Endothelial cell of umbilical vein (primary cell): Measurements from ENCODE around the gene KLHL35. TPM values are rescaled to one million over a fixed set of nuclear protein-coding genes. Genes with fewer than 3 reads are reported as not detected.

Source experiments
- BruUV-seq: library from RNA; stranded (reverse); fragments of 400-500 nt; replicated peaks from 2 replicates; lab custom pipeline; 2021; lab: Mats Ljungman, UMichigan
- CTCF ChIA-PET: fragments of 300-600, 350-600 bp; sonication (Branson Sonifier 250); formaldehyde crosslinking; loops from one replicate; lab custom pipeline; 2021; ENCODE audit warnings: antibody characterized with exemption, inconsistent platforms; lab: Charles Lee
- POLR2A ChIA-PET: fragments of 300-600, 350-600 bp; sonication (Branson Sonifier 250); formaldehyde crosslinking; loops from one replicate; lab custom pipeline; 2021; ENCODE audit warnings: antibody characterized with exemption, inconsistent platforms; lab: Charles Lee
- DNase-seq: peaks from one replicate; pipeline ENCODE4 v3.0.0-alpha.2; 2011; ENCODE audit warnings: low read depth, low spot score
- FAIRE-seq: peaks from 2 replicates; lab custom pipeline; 2011; peaks lifted over from hg19 to GRCh38; lab: Jason Lieb, UNC
- H2AFZ ChIP-seq: 2 replicates; pipeline ENCODE4 v1.6.0; 2012; ENCODE audit warnings: low read depth, low read length, control low read depth, inconsistent platforms
- H3K27ac ChIP-seq: 2 replicates; pipeline ENCODE4 v1.5.1; 2011; ENCODE audit warnings: low read depth, mild to moderate bottlenecking, control low read depth, low read length, moderate library complexity; ENCODE audit not compliant: insufficient read depth
- H3K27me3 ChIP-seq, 2 experiments: 2 replicates each; pipeline versions ENCODE4 v1.6.0 to v1.6.1; 2011; ENCODE audit warnings: low read length in 2 of 2, mixed read lengths in 1 of 2; ENCODE audit not compliant: control insufficient read depth in 2 of 2, insufficient read depth in 2 of 2
- H3K36me3 ChIP-seq, 2 experiments: 2 replicates in 1 of 2; 3 replicates in 1 of 2; pipeline ENCODE4 v1.5.1; 2011; ENCODE audit warnings: low read length in 2 of 2, mild to moderate bottlenecking in 1 of 2, moderate library complexity in 1 of 2; ENCODE audit not compliant: control insufficient read depth in 2 of 2, insufficient read depth in 2 of 2; ENCODE audit errors: extremely low read depth in 1 of 2
- H3K4me1 ChIP-seq: 3 replicates; pipeline ENCODE4 v1.5.1; 2011; ENCODE audit warnings: mild to moderate bottlenecking, low read length; ENCODE audit not compliant: control insufficient read depth, insufficient read depth; ENCODE audit errors: extremely low read depth
- H3K4me2 ChIP-seq: 2 replicates; pipeline ENCODE4 v1.6.1; 2011; ENCODE audit warnings: low read length, control low read depth, mixed read lengths; ENCODE audit not compliant: insufficient read depth
- H3K4me3 ChIP-seq, 3 experiments: fragments of 200-600 bp in 1 of 3; sonication (generic), shearing (Covaris generic) in 1 of 3; replicated peaks in 1 of 3; 2 replicates each; pipeline ENCODE4 v1.5.1; 2011 to 2016; ENCODE audit warnings: control low read depth in 3 of 3, low read length in 3 of 3, mild to moderate bottlenecking in 2 of 3, inconsistent platforms in 1 of 3, low read depth in 1 of 3, moderate library complexity in 1 of 3; ENCODE audit not compliant: insufficient read depth in 1 of 3
- H3K79me2 ChIP-seq: 2 replicates; pipeline ENCODE4 v1.6.0; 2012; ENCODE audit warnings: low read length, inconsistent platforms; ENCODE audit not compliant: control insufficient read depth, insufficient read depth
- H3K9ac ChIP-seq: replicated peaks from 2 replicates; pipeline ENCODE3; 2011; ENCODE audit warnings: low read length, control low read depth; ENCODE audit not compliant: insufficient read depth; ENCODE audit errors: extremely low read depth
- H3K9me1 ChIP-seq: replicated peaks from 3 replicates; pipeline ENCODE4 v1.6.0; 2011; ENCODE audit warnings: mild to moderate bottlenecking, low read length; ENCODE audit not compliant: control insufficient read depth, insufficient read depth; ENCODE audit errors: extremely low read depth
- H3K9me3 ChIP-seq: replicated peaks from 2 replicates; pipeline ENCODE4 v1.5.1; 2012; ENCODE audit warnings: low read length, inconsistent platforms; ENCODE audit not compliant: control insufficient read depth, insufficient read depth
- H4K20me1 ChIP-seq: replicated peaks from 2 replicates; pipeline ENCODE3; 2011; ENCODE audit warnings: mild to moderate bottlenecking, low read length; ENCODE audit not compliant: control insufficient read depth, insufficient read depth; ENCODE audit errors: extremely low read depth
- EZH2 ChIP-seq: IDR thresholded peaks from 2 replicates; pipeline ENCODE4 v1.6.1; 2012; ENCODE audit warnings: borderline replicate concordance, low read depth, mild to moderate bottlenecking, moderate library complexity, low read length, inconsistent platforms; ENCODE audit not compliant: severe bottlenecking
- FOS ChIP-seq: IDR thresholded peaks from 2 replicates; pipeline ENCODE4 v1.6.1; 2011; ENCODE audit warnings: mild to moderate bottlenecking, low read length, moderate library complexity, borderline replicate concordance; ENCODE audit not compliant: insufficient read depth
- GATA2 ChIP-seq: IDR thresholded peaks from 2 replicates; pipeline ENCODE4 v1.7.0; 2011; ENCODE audit warnings: low read depth, mild to moderate bottlenecking, moderate library complexity, mixed read lengths, low read length; ENCODE audit not compliant: insufficient read length, insufficient read depth
- JUN ChIP-seq: IDR thresholded peaks from 2 replicates; pipeline ENCODE4 v1.6.1; 2011; ENCODE audit warnings: borderline replicate concordance, low read depth; ENCODE audit not compliant: insufficient read length, insufficient read depth
- MYC ChIP-seq: IDR thresholded peaks from one replicate; pipeline ENCODE4 v1.6.1; 2011; ENCODE audit warnings: mild to moderate bottlenecking, low read depth, low read length
- POLR2A ChIP-seq: IDR thresholded peaks from 2 replicates; pipeline ENCODE4 v1.6.1; 2012; ENCODE audit warnings: low read depth, mild to moderate bottlenecking, control low read depth, low read length
- POLR2AphosphoS5 ChIP-seq: IDR thresholded peaks from 2 replicates; pipeline ENCODE4 v1.6.1; 2012; ENCODE audit warnings: low read depth, mild to moderate bottlenecking, control low read depth, low read length, moderate library complexity; ENCODE audit not compliant: insufficient read depth
- dilution Hi-C: fragments of 300-500 bp; cut with MboI; formaldehyde crosslinking; loops from one replicate; pipeline ENCODE4 v1.15.0; 2019; ENCODE audit warnings: low sequenced_read_pairs; ENCODE audit not compliant: extremely low pct_ligation_motif_present
- intact Hi-C: fragments of 100-400 bp; cut with micrococcal nuclease; formaldehyde crosslinking; loops from one replicate; pipeline ENCODE4 v1.10.0; 2022
- polyA plus RNA-seq, 4 experiments: library from polyadenylated mRNA; depleted of rRNA in 3 of 4; stranded (reverse) in 3 of 4; unstranded in 1 of 4; fragments of >200 nt; gene quantifications; 2 replicates each; pipeline versions ENCODE4 v1.2.1 to v1.2.3, GENCODE V29; 2011 to 2012; ENCODE audit warnings: missing spikeins in 1 of 4
- total RNA-seq: library from RNA; stranded (reverse); gene quantifications from 2 replicates; pipeline ENCODE4 v1.2.3, GENCODE V29; 2021
- TF ChIP-seq, protein P1 (sequence below): IDR thresholded peaks from 2 replicates; pipeline ENCODE4 v1.6.1; 2011; ENCODE audit not compliant: insufficient read depth, insufficient read length
- TF ChIP-seq, protein P2 (sequence below), 2 donors: IDR thresholded peaks; 1 replicate in 1 of 2; 2 replicates in 1 of 2; pipeline ENCODE4 v1.5.1; 2011; ENCODE audit warnings: low read length in 2 of 2, mild to moderate bottlenecking in 2 of 2, moderate library complexity in 2 of 2, control low read depth in 1 of 2, inconsistent platforms in 1 of 2, low read depth in 1 of 2; ENCODE audit not compliant: insufficient read depth in 1 of 2; ENCODE audit errors: extremely low read depth in 1 of 2

Gene KLHL35
- total and polyA plus RNA-seq, 2 donors (not counting 3 experiments of a cell fraction or from before 2014, with no cell fraction given) = 0.97 to 2.3 TPM

DNA sequence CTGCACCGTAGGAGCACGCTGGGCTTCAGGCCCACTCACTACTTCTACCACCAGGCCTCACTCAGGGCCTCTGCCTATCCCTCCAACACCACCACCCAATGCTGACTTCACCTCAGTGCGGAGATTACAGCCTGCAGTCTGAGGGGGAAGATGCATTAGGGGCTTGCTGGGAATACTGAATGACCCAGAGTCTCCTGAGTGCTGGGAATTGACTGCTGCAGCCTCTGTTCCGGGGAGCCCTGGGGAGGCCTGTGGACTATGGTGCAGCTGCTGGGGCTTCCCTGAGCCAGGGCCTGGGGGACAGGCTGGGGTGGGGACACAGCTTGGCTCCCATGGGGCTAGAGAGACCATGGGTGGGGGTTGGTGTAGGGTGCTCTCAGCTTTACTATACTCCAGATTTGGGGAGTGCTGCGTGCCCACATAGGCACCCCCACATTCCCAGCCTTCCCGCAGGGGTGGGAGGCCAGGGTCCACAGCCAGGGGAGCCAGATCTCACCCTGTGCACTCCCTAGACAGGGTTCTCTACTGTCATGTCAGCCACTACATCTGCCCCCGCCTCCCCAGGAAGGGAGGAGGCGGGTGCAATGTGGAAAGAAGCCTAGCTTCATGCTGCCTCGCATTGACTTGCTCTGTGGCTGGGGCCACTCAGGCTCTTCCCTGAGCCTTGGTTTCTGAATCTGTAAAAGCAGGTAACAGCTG is 48.4 kb upstream of the KLHL35 start:
- intact Hi-C loops = no loop called here
- dilution Hi-C loops = no loop called here
- no peak overlapping the region for H3K27ac ChIP-seq
- DNase-seq (no peak), FAIRE-seq (no peak)
- no peaks in the 10 kb centered on the region for H3K9me1 ChIP-seq
- no peaks in the 10 kb centered on the region for H3K9me3 ChIP-seq
- ChIA-PET CTCF (interaction anchor here (1.0 kb wide), 1 partner anchor 10 kb away, joined by 3 read pairs; no protein-coding TSS in a partner anchor), POLR2A (no interaction called here)
- no peak overlapping the region for H2AFZ ChIP-seq
- no peak overlapping the region for H3K9ac ChIP-seq
- H3K36me3 ChIP-seq = peaks cover 0 to 3% of the 10 kb centered on the region in 2 experiments
- H3K4me1 ChIP-seq = peaks cover under 1% of the 10 kb centered on the region
- TF ChIP-seq, protein P1, sequence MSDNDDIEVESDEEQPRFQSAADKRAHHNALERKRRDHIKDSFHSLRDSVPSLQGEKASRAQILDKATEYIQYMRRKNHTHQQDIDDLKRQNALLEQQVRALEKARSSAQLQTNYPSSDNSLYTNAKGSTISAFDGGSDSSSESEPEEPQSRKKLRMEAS = no peak
- TF ChIP-seq POLR2AphosphoS5 (no peak), POLR2A (no peak), GATA2 (no peak), EZH2 (no peak), MYC (no peak), FOS (no peak), JUN (no peak)
- TF ChIP-seq, protein P2, sequence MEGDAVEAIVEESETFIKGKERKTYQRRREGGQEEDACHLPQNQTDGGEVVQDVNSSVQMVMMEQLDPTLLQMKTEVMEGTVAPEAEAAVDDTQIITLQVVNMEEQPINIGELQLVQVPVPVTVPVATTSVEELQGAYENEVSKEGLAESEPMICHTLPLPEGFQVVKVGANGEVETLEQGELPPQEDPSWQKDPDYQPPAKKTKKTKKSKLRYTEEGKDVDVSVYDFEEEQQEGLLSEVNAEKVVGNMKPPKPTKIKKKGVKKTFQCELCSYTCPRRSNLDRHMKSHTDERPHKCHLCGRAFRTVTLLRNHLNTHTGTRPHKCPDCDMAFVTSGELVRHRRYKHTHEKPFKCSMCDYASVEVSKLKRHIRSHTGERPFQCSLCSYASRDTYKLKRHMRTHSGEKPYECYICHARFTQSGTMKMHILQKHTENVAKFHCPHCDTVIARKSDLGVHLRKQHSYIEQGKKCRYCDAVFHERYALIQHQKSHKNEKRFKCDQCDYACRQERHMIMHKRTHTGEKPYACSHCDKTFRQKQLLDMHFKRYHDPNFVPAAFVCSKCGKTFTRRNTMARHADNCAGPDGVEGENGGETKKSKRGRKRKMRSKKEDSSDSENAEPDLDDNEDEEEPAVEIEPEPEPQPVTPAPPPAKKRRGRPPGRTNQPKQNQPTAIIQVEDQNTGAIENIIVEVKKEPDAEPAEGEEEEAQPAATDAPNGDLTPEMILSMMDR (IDR thresholded peaks at IDR 0.05; ENCODE audit: extremely low read depth in 1 of 2, insufficient read depth in 1 of 2, low read depth in 1 of 2, low read length in 2 of 2) = no peak
- no peak overlapping the region for H3K4me3 ChIP-seq
- no peak overlapping the region for H3K4me2 ChIP-seq
- no peaks in the 10 kb centered on the region for H3K27me3 ChIP-seq
- no peaks in the 10 kb centered on the region for H4K20me1 ChIP-seq
- H3K79me2 ChIP-seq = no peaks in the 10 kb centered on the region
- BruUV-seq = no TSS peak
